ENCODE measurements around the gene B3GLCT. TPM values are rescaled to one million over a fixed set of nuclear protein-coding genes. Genes with fewer than 3 reads are reported as not detected.

B3GLCT gene
- total and polyA plus RNA-seq, 2 experiments from 2014 or later, result 2.2 to 4.4 TPM

DNA sequence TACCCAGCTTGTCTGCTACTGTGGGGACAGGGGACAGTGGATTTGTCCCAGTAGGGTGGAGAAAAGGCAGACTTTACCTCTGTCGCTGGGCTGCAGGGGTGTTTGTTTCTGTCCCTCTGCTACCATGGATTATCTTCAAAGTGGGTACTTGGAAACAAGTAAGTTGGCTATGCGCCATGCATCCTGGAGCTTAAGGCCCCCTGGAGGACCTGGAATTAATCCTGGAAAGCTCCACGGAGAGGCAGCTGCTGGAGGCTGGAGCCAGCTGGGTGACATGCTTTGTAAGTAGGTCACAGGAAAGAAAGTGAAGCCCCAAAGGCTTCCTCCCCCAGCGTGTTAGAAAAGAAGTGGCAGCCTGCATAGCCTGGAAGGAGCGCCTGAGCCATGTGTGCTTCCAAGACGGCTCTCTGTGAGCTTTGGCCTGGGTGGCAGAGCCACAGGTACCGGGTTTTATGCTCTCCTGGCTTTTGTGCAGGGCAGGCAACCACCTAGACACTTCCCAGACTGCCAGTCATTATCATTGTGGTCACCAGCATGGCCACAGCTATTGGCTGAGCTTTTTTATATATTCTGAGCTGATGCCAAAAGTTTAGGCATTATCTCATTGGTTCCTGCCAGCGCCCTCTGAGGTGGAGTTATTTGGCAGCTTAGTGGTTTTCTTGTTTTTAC lies 9.5 kb downstream of the B3GLCT start:
- DNase-seq (ENCODE audit: low spot score) (peak; percentile 43), ATAC-seq (peak; percentile 79)
- Mint-ChIP-seq H3K36me3 (ENCODE audit: low read depth) (no peaks in the 10 kb centered on the region), H3K4me1 (peaks cover 35% of the 10 kb centered on the region), H3K4me3 (no peak overlapping the region), H3K27ac (peak overlapping the region; percentile 51), H3K9me3 (no peaks in the 10 kb centered on the region; the same call in 2 of the 3 replicates), H3K27me3 (ENCODE audit: insufficient read depth, low read depth, poor library complexity) (no peaks in the 10 kb centered on the region)
- Histone ChIP-seq H4K20me1 (replicated peaks; ENCODE audit: insufficient read depth) (no peaks in the 10 kb centered on the region), H2AFZ (peak overlapping the region; percentile 61; the same call in 1 of the 2 replicates), H3K36me3 (ENCODE audit: insufficient read depth) (no peaks in the 10 kb centered on the region), H3K27me3 (ENCODE audit: insufficient read depth) (no peaks in the 10 kb centered on the region), H3K27ac (ENCODE audit: low read depth) (no peak overlapping the region), H3K4me1 (ENCODE audit: insufficient read depth) (peaks cover 9% of the 10 kb centered on the region), H3K9me2 (ENCODE audit: insufficient read depth) (no peaks in the 10 kb centered on the region), H3F3A (replicated peaks; ENCODE audit: low read depth) (no peaks in the 10 kb centered on the region), H3K4me2 (no peak overlapping the region), H3K4me3 (no peak overlapping the region), H3K79me2 (replicated peaks; ENCODE audit: insufficient read depth) (no peaks in the 10 kb centered on the region)
- TF ChIP-seq EZH2 (IDR thresholded peaks at IDR 0.05; ENCODE audit: low read depth, unreplicated experiment), result no peak
- no peak for TF ChIP-seq POLR2AphosphoS5 (IDR thresholded peaks at IDR 0.05; ENCODE audit: low read depth)
- TF ChIP-seq JUNB (IDR thresholded peaks at IDR 0.05; ENCODE audit: unreplicated experiment), result no peak
- TF ChIP-seq, protein P1, sequence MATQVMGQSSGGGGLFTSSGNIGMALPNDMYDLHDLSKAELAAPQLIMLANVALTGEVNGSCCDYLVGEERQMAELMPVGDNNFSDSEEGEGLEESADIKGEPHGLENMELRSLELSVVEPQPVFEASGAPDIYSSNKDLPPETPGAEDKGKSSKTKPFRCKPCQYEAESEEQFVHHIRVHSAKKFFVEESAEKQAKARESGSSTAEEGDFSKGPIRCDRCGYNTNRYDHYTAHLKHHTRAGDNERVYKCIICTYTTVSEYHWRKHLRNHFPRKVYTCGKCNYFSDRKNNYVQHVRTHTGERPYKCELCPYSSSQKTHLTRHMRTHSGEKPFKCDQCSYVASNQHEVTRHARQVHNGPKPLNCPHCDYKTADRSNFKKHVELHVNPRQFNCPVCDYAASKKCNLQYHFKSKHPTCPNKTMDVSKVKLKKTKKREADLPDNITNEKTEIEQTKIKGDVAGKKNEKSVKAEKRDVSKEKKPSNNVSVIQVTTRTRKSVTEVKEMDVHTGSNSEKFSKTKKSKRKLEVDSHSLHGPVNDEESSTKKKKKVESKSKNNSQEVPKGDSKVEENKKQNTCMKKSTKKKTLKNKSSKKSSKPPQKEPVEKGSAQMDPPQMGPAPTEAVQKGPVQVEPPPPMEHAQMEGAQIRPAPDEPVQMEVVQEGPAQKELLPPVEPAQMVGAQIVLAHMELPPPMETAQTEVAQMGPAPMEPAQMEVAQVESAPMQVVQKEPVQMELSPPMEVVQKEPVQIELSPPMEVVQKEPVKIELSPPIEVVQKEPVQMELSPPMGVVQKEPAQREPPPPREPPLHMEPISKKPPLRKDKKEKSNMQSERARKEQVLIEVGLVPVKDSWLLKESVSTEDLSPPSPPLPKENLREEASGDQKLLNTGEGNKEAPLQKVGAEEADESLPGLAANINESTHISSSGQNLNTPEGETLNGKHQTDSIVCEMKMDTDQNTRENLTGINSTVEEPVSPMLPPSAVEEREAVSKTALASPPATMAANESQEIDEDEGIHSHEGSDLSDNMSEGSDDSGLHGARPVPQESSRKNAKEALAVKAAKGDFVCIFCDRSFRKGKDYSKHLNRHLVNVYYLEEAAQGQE (IDR thresholded peaks at IDR 0.05; ENCODE audit: unreplicated experiment), result no peak
- TF ChIP-seq CREB1 (CRISPR knock-in tag; IDR thresholded peaks at IDR 0.05; ENCODE audit: low read depth), result no peak
- TF ChIP-seq EZH2phosphoT487 (IDR thresholded peaks at IDR 0.05; ENCODE audit: unreplicated experiment), result no peak
- TF ChIP-seq, protein P2, sequence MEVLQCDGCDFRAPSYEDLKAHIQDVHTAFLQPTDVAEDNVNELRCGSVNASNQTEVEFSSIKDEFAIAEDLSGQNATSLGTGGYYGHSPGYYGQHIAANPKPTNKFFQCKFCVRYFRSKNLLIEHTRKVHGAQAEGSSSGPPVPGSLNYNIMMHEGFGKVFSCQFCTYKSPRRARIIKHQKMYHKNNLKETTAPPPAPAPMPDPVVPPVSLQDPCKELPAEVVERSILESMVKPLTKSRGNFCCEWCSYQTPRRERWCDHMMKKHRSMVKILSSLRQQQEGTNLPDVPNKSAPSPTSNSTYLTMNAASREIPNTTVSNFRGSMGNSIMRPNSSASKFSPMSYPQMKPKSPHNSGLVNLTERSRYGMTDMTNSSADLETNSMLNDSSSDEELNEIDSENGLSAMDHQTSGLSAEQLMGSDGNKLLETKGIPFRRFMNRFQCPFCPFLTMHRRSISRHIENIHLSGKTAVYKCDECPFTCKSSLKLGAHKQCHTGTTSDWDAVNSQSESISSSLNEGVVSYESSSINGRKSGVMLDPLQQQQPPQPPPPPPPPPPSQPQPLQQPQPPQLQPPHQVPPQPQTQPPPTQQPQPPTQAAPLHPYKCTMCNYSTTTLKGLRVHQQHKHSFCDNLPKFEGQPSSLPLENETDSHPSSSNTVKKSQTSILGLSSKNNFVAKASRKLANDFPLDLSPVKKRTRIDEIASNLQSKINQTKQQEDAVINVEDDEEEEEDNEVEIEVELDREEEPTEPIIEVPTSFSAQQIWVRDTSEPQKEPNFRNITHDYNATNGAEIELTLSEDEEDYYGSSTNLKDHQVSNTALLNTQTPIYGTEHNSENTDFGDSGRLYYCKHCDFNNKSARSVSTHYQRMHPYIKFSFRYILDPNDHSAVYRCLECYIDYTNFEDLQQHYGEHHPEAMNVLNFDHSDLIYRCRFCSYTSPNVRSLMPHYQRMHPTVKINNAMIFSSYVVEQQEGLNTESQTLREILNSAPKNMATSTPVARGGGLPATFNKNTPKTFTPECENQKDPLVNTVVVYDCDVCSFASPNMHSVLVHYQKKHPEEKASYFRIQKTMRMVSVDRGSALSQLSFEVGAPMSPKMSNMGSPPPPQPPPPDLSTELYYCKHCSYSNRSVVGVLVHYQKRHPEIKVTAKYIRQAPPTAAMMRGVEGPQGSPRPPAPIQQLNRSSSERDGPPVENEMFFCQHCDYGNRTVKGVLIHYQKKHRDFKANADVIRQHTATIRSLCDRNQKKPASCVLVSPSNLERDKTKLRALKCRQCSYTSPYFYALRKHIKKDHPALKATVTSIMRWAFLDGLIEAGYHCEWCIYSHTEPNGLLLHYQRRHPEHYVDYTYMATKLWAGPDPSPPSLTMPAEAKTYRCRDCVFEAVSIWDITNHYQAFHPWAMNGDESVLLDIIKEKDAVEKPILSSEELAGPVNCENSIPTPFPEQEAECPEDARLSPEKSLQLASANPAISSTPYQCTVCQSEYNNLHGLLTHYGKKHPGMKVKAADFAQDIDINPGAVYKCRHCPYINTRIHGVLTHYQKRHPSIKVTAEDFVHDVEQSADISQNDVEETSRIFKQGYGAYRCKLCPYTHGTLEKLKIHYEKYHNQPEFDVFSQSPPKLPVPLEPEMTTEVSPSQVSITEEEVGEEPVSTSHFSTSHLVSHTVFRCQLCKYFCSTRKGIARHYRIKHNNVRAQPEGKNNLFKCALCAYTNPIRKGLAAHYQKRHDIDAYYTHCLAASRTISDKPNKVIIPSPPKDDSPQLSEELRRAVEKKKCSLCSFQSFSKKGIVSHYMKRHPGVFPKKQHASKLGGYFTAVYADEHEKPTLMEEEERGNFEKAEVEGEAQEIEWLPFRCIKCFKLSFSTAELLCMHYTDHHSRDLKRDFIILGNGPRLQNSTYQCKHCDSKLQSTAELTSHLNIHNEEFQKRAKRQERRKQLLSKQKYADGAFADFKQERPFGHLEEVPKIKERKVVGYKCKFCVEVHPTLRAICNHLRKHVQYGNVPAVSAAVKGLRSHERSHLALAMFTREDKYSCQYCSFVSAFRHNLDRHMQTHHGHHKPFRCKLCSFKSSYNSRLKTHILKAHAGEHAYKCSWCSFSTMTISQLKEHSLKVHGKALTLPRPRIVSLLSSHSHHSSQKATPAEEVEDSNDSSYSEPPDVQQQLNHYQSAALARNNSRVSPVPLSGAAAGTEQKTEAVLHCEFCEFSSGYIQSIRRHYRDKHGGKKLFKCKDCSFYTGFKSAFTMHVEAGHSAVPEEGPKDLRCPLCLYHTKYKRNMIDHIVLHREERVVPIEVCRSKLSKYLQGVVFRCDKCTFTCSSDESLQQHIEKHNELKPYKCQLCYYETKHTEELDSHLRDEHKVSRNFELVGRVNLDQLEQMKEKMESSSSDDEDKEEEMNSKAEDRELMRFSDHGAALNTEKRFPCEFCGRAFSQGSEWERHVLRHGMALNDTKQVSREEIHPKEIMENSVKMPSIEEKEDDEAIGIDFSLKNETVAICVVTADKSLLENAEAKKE (CRISPR knock-in tag; IDR thresholded peaks at IDR 0.05), result 0 out of 2 replicates have a peak, but pooled peaks have one; percentile 37
